Measurements from ENCODE around the gene OR1I1.
"Not testable (repeated sequence)": the region's sequence is repeated elsewhere in the genome, so short reads cannot be mapped to it uniquely, and the experiment has no call there.

OR1I1 gene

DNA sequence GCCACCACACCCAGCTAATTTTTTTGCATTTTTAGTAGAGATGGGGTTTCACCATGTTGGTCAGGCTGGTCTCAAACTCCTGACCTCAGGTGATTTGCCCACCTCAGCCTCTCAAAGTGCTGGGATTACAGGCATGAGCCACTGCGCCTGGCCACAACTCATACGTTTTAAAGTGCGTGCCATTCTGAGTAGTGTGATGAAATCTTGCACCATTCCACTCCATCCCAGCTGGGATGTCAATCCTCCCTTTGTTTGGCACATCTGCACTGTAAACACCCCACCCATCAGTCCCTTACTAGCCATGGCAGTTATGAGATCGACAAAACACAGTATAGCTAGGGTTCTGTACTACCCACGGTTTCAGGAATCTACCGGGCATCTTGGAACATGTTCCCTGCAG lies 16.0 kb downstream of the OR1I1 start:
- DNase-seq (ENCODE audit: low read depth in 1 of 2, low spot score in 1 of 2), result not testable (repeated sequence)

DNA sequence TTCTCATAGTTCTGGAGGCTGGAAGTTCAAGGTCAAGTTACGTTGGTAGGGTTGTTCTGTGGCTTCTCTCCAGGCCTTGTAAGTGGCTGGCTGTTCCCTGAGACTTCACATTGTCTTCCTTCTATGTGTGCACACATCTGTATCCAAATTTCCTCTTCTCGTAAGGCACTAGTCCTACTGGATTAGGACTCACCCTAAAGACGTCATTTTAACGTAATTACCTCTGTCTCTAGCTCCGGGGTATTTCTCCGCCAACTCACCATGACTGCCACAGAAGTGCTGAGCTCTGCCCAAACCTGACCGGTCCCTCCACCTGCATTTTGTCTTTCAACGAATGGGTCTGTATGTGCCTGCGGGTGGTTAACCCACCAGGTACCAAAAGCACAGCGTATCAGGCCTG lies 16.4 kb downstream of the OR1I1 start:
- DNase-seq (ENCODE audit: low read depth in 1 of 2, low spot score in 1 of 2), result no peak

DNA sequence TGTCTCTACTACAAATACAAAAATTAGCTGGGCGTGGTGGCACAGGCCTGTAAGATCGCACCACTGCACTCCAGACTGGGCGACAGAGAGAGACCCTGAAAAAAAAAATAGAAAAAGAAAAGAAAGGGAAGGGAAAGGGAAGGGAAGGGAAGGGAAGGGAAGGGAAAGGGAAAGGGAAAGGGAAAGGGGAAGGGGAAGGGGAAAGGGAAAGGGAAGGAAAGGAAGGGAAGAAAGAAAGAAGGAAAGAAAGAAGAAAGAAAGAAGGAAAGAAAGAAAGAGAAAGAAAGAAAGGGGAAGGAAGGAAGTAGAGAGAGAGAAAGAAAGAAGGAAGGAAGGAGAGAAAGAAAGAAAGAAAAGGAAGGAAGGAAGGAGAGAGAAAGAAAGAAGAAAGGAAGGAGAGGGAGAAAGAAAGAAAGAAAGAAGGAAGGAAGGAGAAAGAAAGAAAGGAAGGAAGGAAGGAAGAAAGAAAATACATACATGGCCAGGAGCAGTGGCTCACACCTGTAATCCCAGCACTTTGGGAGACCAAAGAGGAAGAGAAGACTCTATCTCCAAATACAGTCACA lies 17.1 kb downstream of the OR1I1 start:
- DNase-seq (ENCODE audit: low read depth in 1 of 2, low spot score in 1 of 2), result no peak

DNA sequence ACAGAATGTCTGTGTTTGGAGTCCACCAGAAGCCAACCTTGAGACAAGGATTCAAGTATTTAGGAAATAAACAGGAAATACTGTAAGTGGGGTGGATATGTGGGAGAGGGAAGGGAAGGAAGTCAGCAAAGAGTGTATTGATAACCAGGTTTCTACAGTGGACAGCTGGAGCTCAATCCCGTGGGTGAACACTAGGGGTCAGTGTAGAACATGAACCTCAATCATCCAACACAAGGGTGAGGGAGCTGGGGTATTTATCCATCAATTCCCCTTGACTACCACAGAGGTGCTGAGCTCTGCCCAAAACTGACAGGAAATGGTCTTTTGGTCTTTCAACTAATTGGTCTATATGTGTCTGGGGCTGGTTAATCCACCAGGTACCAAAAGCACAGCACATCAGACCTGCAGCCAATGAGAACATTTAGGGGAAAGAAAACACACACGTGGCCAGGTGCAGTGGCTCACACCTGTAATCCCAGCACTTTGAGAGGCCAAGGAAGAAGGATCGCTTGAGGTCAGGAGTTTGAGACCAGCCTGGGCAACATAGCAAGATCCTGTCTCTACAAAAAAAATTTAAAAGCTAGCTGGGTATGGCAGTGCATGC lies 19.6 kb downstream of the OR1I1 start:
- peak; percentile 14 to 37 for DNase-seq (ENCODE audit: low read depth in 1 of 2, low spot score in 1 of 2)

DNA sequence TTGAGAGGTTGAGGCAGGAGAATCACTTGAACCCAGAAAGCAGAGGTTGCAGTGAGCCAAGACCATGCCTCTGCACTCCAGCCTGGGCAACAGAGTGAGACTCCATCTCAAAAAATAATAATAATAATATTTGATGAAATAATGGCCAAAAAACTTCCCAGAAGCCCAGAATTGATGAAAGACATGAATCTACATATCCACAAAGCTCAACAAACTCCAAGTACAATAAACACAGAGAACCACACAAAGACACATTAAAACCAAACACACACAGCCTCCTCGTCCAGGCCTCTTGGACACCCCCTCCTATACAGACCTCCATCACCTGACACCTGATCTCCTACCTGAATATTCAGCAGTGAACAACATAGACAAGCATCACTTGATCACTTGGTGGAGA lies 22.0 kb downstream of the OR1I1 start:
- DNase-seq (ENCODE audit: low read depth in 1 of 2, low spot score in 1 of 2), result no peak

DNA sequence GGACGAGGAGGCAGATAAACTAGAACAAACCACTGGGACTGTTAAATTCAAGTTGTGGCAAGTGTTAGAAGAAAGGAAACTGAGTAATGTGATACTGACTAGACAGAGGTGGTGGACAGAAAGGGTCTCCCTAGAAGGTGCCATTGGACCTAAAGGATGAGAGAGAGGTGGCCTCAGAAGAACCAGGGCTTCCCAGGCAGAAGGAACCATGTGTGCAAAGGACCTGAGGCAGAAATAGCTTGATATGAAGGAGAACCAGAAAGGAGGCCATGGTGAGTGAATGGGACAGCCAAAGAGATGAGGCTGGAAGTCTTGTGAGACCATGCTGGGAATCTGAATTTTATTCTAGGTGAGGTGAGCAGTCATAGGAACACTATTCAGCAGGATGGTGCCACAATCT lies 22.4 kb downstream of the OR1I1 start:
- no peak for DNase-seq (ENCODE audit: low read depth in 1 of 2, low spot score in 1 of 2)

DNA sequence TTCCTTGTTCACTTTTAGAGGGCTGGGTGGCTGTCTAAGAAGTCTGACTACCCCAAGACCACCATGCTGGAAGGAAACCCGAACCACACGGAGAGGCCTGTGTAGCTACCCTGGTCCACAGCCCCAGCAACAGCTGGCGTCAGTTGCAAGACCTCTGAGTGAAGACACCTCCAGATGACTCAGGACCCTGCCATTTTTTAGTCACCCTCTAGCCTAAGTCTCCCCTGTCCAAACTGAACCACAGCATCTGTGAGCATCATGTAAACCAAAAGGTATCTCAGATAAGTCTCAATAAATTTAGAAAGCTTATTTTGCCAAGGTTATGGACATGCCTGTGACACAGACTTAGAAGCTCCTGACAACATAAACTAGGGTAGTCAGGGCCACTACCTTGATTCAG lies 23.0 kb downstream of the OR1I1 start:
- no peak for DNase-seq (ENCODE audit: low read depth in 1 of 2, low spot score in 1 of 2)

DNA sequence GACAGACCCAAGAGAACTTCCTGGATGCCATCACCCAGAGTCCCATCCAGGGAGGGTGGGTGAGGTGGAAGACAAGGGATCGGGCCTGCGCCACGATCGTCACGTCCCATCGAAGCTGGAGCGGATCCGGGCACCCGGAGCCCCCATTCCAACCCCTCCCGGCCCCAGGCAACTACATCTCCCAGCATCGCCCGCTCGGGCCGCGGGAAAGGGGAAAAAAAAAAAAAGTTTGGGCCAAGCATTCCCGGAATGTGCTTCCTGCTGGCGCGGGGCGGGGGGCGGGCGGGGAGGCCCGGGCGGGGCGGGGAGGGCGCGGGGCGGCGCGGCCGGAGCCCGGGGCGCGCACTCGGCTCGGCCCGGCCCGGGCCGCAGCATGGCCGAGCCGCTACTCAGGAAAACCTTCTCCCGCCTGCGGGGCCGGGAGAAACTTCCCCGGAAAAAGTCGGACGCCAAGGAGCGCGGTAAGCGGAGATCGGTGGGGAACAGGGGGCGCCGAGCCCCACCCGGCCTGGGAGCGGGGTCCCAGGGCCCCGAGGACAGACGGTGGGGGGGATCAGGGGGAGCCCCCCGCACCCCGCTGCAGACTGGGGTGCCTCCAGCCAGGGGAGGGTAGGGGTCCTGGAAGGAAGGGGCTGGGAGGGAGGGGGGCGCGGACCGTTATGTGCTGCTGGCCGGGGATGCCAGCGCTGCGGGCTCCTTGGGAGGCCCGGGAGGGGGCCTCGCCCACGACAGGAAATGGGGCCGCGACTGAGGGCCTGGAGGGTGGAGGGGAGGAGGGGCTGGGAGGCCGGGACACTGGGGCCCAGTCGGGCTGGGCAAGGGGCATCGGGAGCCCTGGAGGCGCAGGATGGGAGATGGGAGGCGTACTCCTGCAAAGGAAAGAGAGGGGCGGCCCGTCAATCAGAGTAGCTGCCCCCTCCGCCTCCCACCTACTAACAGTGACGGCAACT lies 25.3 kb downstream of the OR1I1 start, which contains the start of gene SYDE1:
SYDE1 (plus strand) TSS at position 341 of the 950 bp plus-strand sequence; CDS start at position 374, 33 bp downstream.
- no peak for DNase-seq (ENCODE audit: low read depth in 1 of 2, low spot score in 1 of 2)

DNA sequence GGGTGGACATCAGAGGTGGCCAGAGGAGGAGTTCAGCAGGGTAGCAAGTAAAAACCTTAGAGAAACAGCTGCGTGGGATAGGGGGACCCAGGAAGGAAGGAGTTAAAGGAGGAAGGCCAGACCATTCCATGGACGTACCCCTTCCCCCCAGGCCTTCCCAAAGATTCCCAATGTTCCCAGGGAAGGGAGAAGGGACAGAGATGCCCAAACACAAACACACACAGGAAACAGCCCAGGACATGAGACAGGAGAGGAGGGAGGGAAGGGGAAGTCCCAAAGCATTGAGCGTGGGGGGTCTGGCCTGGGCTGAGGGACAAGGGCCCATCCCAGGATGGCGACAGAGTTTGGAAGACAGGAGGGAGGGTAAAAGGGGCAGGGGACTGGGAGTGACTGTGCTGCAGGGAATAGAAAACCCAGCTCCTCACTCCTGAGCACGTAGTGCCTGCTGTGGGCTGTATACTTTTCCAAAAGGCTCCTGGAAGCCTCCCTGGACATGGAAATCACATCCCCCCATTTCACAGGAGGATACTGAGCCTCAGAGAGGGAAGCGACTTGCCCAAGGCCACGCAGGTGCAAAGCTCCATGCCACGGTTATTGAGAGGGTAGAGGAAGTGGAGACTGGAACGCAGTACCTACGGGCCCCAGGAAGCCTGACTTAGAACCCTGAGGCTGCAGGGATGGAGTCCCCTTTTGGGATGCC lies 26.3 kb downstream of the OR1I1 start:
- no peak for DNase-seq (ENCODE audit: low read depth in 1 of 2, low spot score in 1 of 2)

DNA sequence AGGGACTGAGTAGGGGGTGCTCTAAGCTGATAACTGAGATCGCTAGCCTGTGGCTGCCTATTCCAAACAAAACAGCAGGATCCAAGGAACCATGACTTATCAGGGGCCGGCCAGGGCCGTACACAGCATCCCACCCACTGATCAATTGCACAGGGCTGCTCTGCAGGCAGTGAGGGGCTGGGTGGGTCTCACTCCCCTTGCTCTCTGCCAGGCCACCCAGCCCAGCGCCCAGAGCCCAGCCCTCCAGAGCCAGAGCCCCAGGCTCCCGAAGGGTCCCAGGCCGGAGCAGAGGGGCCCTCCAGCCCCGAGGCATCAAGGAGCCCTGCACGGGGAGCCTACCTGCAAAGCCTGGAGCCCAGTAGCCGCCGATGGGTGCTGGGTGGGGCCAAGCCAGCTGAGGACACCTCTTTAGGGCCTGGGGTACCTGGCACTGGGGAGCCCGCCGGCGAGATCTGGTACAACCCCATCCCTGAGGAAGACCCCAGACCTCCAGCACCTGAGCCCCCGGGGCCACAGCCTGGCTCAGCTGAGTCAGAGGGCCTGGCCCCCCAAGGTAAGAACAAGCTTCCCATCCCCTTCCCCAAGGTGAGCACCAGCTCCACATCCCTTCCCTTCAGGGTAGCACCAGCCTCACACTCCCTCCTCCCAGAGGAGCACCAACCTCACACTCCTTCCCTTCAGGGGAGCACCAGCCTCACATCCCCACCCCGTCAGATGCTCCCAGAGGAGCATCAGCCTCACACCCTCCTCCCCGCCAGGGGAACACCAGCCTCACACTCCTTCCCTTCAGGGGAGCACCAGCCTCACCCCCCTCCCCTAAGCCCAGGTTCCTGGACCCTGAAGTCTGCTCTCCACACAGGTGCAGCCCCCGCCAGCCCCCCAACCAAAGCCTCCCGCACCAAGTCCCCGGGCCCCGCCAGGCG lies 27.1 kb downstream of the OR1I1 start:
- no peak for DNase-seq (ENCODE audit: low read depth in 1 of 2, low spot score in 1 of 2)

DNA sequence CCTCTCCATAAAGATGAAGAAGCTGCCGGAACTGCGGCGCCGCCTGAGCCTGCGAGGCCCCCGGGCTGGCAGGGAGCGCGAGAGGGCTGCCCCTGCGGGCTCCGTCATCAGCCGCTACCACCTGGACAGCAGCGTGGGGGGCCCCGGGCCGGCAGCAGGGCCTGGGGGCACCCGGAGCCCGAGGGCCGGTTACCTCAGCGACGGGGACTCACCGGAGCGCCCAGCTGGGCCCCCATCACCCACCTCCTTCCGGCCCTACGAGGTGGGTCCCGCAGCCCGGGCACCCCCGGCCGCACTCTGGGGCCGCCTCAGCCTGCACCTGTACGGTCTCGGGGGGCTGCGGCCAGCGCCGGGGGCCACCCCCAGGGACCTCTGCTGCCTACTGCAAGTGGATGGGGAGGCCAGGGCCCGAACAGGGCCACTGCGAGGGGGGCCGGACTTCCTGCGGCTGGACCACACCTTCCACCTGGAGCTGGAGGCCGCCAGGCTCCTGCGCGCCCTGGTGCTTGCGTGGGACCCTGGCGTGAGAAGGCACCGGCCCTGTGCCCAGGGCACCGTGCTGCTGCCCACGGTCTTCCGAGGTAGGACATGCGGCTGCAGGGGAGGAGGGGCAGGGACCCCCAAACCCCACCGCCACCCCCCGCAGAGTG lies 27.9 kb downstream of the OR1I1 start:
- no peak for DNase-seq (ENCODE audit: low read depth in 1 of 2, low spot score in 1 of 2)

DNA sequence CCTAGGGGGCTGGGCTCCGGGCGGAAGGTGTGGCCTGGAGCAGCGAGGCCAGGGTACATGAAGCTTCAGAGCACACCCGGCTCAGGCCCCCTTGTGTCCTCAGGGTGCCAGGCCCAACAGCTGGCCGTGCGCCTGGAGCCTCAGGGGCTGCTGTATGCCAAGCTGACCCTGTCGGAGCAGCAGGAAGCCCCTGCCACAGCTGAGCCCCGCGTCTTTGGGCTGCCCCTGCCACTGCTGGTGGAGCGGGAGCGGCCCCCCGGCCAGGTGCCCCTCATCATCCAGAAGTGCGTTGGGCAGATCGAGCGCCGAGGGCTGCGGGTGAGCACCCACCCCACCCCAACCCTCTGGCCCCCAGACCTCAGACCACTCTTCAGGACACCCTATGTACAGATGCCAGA lies 28.4 kb downstream of the OR1I1 start:
- DNase-seq (ENCODE audit: low read depth in 1 of 2, low spot score in 1 of 2), result no peak

DNA sequence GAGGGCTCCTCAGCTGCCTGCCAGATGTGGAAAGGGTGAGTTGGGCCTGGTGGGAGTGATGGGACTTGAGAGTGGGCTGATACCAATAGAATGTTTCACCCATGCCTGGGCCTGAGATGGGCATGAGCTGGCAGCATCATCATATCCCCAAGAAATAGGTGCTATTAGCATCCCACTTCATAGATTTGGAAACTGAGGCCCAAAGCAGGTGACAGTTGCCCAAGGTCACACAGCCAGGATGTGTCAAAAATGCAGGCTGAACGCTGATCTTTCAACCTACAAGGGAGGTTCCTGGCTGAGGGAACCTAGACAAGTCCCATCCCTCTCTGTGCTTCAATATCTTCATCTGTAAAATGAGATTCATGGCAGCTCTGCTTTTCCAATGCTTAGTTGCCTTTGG lies 29.7 kb downstream of the OR1I1 start:
- no peak for DNase-seq (ENCODE audit: low read depth in 1 of 2, low spot score in 1 of 2)

DNA sequence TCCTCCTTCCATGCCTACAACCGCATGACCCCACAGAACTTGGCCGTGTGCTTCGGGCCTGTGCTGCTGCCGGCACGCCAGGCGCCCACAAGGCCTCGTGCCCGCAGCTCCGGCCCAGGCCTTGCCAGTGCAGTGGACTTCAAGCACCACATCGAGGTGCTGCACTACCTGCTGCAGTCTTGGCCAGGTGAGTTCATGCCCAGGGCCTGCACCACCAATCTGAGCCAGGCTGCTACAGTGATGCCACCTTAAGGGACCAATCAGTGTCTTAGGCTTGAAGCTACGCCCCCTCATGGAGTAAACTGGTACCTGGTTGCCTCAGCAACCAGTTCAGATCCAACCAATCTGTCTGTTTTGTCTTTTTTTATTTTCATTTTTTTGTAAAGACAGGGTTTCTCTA lies 30.4 kb downstream of the OR1I1 start:
- DNase-seq (ENCODE audit: low read depth in 1 of 2, low spot score in 1 of 2), result no peak

DNA sequence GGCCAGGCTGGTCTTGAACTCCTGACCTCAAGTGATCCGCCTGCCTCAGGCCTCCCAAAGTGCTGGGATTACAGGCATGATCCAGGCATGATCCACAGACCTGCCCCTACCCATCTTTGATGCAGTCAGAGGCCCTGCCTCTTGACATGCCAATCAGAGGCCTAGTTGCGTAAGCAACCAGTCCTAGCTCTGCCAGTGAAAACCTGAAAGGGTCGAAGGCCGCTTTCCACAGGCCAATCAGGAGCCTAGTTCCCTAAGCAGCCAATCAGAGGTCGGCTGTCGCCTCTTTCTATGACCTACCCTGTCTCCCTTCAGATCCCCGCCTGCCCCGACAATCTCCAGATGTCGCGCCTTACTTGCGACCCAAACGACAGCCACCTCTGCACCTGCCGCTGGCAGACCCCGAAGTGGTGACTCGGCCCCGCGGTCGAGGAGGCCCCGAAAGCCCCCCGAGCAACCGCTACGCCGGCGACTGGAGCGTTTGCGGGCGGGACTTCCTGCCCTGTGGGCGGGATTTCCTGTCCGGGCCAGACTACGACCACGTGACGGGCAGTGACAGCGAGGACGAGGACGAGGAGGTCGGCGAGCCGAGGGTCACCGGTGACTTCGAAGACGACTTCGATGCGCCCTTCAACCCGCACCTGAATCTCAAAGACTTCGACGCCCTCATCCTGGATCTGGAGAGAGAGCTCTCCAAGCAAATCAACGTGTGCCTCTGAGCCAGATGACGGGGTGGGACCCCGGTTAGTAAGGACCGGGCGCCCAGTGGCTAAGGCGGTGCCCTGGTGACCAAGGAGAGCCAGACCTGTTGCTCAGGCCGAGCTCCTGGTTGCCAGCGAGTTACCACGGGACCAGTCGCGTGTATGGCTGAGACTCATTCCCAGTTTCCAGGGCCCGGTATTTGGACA lies 31.5 kb downstream of the OR1I1 start:
- DNase-seq (ENCODE audit: low read depth in 1 of 2, low spot score in 1 of 2), result no peak

DNA sequence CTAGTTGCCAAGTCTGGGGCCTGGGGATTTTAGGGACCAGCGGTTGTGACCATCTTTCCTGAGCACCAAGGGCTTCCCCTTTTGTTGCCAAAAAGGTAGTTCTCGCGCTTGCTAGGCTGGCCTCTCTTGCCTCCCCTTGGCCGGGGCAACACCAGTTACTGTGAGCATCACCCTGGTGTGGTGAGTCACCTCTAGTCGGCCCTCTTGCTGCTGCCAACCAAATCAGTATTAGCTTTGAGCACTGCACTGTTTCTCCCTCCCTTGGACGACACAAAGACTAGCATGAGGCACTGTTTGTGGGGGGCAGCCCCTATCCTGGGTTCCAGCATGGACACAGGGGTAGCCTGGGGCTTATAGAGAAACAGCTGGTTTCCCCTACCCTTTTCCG lies 32.1 kb downstream of the OR1I1 start:
- no peak for DNase-seq (ENCODE audit: low read depth in 1 of 2, low spot score in 1 of 2)

DNA sequence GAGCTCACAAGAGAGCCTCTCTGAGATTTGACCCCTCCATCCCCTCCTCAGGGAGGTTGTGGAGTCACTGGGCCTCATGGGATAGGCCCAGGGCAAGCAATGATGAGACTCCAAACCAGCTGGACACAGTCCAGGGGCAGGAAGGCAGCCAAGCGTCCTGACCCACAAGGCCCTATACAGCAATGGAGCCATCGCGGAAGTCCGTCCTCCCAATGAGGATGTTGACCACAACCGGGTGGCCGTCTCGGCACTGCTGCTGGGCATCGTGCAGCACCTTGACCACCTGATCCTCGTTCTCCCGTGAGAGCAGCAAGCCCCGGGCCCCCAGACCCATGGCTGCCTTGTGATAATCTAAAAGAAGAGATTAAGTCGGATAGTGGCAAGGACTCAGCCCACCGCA lies 33.1 kb downstream of the OR1I1 start:
- DNase-seq (ENCODE audit: low read depth in 1 of 2, low spot score in 1 of 2), result no peak

DNA sequence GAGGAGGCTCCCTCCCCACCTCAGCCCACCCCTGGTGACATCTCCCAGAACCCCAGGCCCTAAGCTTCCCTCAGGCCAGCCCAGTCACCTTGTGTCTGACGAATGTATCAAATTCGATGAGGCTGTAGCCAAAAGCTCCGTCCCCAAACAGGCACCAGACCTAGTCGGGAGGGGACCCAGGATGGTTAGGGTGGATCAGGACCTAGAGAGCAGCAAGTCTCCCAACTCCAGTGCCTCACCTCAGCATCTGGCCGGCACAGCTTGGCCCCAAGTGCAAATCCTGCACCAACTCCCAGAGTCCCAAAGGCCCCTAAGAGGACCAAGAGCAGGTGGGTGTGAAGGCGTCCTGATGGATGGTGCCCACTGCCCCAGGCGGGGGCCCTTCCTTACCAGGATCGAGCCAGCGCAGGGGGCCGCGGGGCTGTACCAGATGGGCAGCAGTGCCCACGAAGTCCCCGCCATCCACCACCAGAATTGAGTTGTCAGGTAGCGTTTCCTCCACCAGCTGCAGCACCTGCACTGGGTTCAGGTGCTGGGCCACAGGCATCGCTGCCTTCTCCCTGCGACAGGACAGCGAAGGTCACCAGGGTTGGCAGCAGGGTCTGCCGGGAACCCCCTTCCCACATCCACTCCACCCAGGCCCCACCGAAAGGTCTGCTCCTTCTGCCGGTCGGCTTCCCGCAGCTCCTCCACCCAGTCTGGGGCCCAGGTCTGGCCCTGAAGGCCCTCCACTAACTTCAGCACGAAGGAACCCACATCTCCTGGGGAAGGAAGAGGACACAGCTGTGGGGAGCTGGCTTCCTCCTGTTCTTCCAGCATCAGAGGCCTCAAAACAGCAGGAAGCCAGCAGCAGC lies 34.0 kb downstream of the OR1I1 start:
- DNase-seq (ENCODE audit: low read depth in 1 of 2, low spot score in 1 of 2), result no peak
